Mucosa of rectum (tissue), 2 donors: ENCODE measurements around the gene CD151.
A peak's percentile ranks its signal among the peaks of the same experiment; 100 is the strongest.

Experiments used
- H3K27ac ChIP-seq, 2 donors: one replicate each; pipeline ENCODE4 v1.7.0; 2013; ENCODE audit warnings: inconsistent platforms in 2 of 2, low read depth in 2 of 2, low read length in 2 of 2
- H3K27me3 ChIP-seq, 2 donors: one replicate each; pipeline ENCODE4 v1.7.0; 2013; ENCODE audit warnings: low read length in 2 of 2; ENCODE audit not compliant: control insufficient read depth in 2 of 2, insufficient read depth in 2 of 2
- H3K36me3 ChIP-seq, 2 donors: one replicate each; pipeline ENCODE4 v1.7.0; 2013; ENCODE audit warnings: low read length in 2 of 2; ENCODE audit not compliant: control insufficient read depth in 2 of 2, insufficient read depth in 2 of 2
- H3K4me1 ChIP-seq, 2 donors: one replicate each; pipeline ENCODE4 v1.7.0; 2013; ENCODE audit warnings: low read length in 2 of 2, mild to moderate bottlenecking in 1 of 2; ENCODE audit not compliant: control insufficient read depth in 2 of 2, insufficient read depth in 2 of 2
- H3K4me3 ChIP-seq, 2 donors: one replicate each; pipeline ENCODE4 v1.7.0; 2013; ENCODE audit warnings: low read length in 2 of 2
- H3K9ac ChIP-seq, 2 donors: one replicate each; pipeline ENCODE4 v1.7.0; 2013; ENCODE audit warnings: low read length in 2 of 2, low read depth in 1 of 2, mild to moderate bottlenecking in 1 of 2
- H3K9me3 ChIP-seq, 2 donors: one replicate each; pipeline ENCODE4 v1.7.0; 2013; ENCODE audit warnings: low read length in 2 of 2; ENCODE audit not compliant: control insufficient read depth in 2 of 2
- donor health status: healthy.
- donor health status: Normal muscosa, but diverticular disease.

CD151 gene

DNA sequence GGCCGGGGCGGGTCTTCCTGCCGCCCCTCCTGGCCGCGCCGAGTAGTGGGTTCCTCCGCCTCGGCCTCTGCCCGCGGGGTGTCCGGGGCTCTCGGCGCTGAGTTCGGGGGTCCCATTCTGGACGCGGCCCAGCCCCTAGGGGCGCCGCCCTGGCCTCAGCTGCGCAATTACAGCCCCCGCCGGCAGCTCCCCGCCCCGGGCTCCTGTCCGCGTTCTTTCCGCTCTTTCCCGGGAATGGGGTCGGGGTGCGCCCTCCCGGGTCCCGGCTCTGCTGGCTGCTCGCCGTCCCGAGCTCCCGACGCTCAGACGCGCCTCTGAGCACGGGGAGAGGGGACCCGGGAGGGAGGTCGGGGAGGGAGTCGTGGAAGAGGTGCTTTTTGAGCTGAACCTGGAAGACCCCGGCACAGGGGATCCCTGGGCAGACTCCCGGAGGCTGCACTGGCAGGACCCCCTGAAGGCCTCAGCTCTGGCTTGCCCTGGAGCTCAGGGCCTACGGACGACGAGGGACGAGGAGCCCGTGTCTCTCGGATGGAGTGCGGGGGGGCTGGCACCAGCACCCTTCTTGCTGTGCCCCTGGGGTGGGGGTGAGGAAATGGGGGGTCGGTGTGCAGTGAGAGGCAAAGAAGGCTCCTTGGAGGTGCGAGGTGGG lies 10.5 kb downstream of the CD151 start:
- peak overlapping the region; percentile 62 to 96 for H3K4me3 ChIP-seq
- H3K9me3 ChIP-seq = no peaks in the 10 kb centered on the region
- peaks cover 0 to under 1% of the 10 kb centered on the region in 2 donors for H3K27me3 ChIP-seq
- H3K27ac ChIP-seq = peak overlapping the region; percentile 72 to 87
- H3K4me1 ChIP-seq = peaks cover 37% of the 10 kb centered on the region in 2 donors
- H3K36me3 ChIP-seq = peaks cover 15 to 24% of the 10 kb centered on the region in 2 donors
- H3K9ac ChIP-seq = peak overlapping the region; percentile 32 to 63

DNA sequence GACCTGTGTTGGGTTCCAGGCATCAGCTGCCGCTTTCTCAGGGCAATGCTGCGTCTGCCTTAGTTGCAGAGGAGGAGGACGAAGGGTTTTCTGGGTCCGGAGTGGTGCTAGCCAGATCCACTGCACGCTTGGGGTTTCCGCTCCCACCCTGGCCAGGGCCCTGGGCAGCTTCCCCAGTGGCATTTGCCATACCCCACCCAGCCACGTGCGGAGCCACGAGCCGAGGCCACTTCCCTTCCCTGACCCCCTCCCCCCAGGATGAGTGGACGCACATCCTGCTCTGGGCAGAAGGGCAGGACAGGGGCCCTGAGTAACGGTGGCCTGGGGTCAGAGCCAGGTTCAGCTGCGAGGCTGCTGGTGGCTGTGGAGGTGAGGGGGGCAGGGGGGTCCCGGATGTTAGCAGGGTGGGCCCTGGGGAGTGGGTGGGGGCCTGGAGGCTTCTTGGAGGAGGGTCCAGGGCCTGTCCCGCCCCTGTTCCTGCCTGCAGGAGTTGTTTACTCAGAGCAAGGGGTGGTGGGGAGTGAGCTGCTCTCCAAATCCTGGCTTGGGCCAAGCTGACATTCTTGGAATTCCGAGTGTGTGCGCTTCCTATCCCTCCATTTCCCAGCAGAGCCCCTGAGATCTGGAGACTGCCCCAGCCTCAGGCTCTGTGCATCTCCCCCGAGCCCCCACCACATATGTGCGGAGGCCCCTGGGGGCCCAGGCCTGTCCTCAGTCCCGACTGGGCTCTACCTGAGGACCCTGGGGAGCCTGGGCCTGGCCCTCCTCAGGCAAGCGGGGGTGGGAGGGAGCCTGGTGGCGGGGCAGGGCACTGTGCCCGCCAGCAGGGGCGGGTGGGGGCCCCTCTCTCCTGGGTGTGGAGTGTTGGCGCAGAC lies 11.3 kb downstream of the CD151 start:
- no peaks in the 10 kb centered on the region for H3K9me3 ChIP-seq
- H3K4me1 ChIP-seq = peaks cover 34 to 36% of the 10 kb centered on the region in 2 donors
- peak overlapping the region in 1 of 2 donors; percentile 29 for H3K9ac ChIP-seq
- peaks cover 10 to 17% of the 10 kb centered on the region in 2 donors for H3K36me3 ChIP-seq
- H3K27me3 ChIP-seq = peaks cover 5% of the 10 kb centered on the region in 2 donors
- peak overlapping the region; percentile 62 to 96 for H3K4me3 ChIP-seq
- H3K27ac ChIP-seq = peak overlapping the region; percentile 72 to 87

DNA sequence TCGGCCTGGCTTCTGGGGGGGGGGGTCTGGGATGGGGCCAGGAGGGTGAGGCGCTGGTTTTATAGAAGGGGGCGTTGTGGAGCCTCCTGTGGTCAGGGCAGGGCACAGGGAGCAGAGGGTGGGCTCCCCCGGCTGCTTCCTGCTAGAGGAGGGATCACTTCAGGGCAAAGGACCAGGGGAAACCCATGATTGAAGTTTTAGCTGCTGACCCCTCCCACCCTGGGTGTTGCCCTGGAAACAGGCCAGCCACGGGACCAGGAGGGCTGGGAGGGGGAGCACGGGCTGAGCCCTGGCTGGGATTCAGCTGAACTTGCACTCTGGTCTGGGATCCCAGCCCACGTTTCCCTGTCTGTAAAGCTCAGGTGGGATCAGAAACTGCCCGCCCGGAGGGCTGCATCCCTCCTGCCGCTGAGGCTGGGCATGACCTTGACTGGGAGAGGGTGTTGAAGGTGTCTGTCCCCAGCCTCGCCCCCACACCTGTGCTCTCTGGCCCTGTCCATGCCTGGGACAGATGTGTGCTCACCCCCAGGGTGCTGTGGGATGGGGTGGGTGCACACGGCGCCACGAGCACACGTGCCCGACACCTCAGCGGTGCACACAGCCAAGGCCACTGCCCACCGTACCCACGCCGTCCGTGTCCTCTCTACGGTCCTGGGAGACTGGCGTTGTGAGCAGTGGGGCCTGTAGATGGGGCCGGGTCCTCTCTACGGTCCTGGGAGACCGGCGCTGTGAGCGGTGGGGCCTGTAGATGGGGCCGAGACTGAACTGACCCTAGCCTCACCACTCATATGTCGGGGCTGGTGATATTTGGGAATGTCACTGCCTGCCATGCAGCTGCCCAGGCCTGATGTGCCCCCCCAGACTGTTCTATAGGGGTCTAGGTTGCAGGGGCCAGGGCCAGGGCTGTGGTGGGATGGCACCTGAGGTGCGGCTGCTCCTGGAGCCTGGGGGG lies 12.2 kb downstream of the CD151 start:
- Histone ChIP-seq H3K4me3 (peak overlapping the region; percentile 56 to 96), H3K4me1 (peaks cover 32 to 37% of the 10 kb centered on the region in 2 donors), H3K9me3 (no peaks in the 10 kb centered on the region), H3K36me3 (peaks cover 4 to 8% of the 10 kb centered on the region in 2 donors), H3K27ac (peak overlapping the region; percentile 72 to 87), H3K27me3 (peaks cover 5% of the 10 kb centered on the region in 2 donors), H3K9ac (peak overlapping the region in 1 of 2 donors; percentile 37)

DNA sequence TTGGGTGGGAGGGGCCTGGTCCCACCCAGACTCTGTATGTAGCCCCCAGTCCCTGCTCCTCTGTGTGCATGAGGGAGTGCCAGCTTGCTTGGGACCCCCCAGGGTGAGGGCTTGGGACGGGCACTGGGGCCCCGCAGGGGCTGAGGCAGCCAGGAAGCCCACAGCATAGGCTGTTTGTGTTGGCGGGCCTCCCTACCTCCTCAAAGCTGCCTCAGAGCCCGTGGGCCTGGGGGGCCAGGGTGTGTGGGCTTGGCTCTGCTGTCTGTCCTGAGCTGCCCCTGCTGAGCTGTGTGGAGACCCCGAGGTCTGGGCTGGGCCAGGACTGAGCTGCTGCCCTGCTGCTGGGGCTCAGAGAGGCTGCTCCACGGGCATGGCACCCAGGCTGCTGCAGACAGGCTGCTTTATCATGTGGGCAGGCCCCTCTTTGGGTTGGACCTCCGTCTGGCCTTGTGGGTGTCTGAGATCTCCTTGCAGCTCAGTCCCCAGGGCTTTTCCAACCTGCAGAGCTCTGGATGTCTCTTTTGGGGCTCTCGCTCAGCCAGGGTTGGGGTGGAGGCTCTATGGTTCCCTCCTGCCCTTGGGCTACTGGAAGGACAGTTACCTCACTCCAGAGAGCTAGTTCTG lies 13.2 kb downstream of the CD151 start:
- Histone ChIP-seq H3K4me1 (peaks cover 27 to 31% of the 10 kb centered on the region in 2 donors), H3K27me3 (peaks cover 11 to 15% of the 10 kb centered on the region in 2 donors), H3K9me3 (no peaks in the 10 kb centered on the region), H3K36me3 (no peaks in the 10 kb centered on the region), H3K4me3 (no peak overlapping the region), H3K9ac (no peak overlapping the region), H3K27ac (no peak overlapping the region)

DNA sequence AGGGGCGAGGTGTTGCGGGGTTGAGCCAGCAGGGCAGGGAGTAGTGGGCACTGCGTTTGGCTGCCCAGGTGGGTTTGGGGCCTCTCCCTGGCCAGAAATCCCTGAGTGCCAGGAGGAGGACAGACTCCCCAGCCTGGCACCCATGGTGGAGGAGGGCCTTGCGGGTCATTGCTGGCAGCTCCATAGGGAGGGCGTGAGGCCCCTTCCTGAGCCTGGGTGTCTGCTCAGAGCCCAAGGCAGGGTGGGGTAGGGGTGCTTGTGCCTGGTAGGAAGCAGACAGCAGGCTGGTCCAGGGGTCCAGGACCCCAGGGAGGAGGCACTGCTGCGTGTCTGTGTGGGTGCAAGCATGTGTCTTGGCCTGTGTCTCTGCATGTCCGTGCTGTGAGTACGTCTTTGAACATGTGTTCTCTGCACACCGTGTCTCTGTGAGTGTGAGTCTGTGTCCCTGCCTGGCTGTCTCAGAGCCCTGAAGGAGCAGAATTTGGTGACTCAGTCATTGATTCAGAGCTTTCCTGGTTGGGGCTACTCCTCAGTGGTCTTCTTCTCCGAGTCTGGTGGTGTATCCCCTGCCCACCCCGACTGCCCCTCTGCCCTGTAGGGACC lies 13.8 kb downstream of the CD151 start:
- Histone ChIP-seq H3K9ac (no peak overlapping the region), H3K9me3 (no peaks in the 10 kb centered on the region), H3K27me3 (peaks cover 16 to 19% of the 10 kb centered on the region in 2 donors), H3K4me1 (peaks cover 21 to 26% of the 10 kb centered on the region in 2 donors), H3K4me3 (no peak overlapping the region), H3K27ac (no peak overlapping the region), H3K36me3 (no peaks in the 10 kb centered on the region)

DNA sequence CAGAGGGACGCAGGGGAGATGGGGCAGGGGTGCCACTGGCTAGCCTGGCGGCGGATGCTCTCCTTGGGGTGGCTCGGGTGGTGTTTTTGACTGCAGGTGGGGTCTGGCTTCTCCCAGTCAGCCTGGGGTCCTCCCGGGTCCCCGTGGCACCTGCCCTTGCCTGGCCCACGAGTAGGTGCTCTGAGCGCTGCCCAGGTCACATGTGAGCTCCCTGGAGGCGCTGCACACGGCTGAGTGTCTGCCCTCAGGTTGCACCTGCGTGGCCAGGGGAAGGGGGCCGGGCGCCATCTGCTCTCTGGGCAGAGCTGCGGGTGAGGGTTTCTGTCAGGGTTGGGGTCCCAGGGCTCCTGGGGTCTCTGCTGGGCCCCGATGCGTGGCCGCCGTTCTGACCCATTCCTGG lies 15.1 kb downstream of the CD151 start:
- Histone ChIP-seq H3K4me3 (no peak overlapping the region), H3K27me3 (peaks cover 16 to 19% of the 10 kb centered on the region in 2 donors), H3K9me3 (no peaks in the 10 kb centered on the region), H3K27ac (no peak overlapping the region), H3K9ac (no peak overlapping the region), H3K4me1 (peaks cover 21 to 26% of the 10 kb centered on the region in 2 donors), H3K36me3 (no peaks in the 10 kb centered on the region)

DNA sequence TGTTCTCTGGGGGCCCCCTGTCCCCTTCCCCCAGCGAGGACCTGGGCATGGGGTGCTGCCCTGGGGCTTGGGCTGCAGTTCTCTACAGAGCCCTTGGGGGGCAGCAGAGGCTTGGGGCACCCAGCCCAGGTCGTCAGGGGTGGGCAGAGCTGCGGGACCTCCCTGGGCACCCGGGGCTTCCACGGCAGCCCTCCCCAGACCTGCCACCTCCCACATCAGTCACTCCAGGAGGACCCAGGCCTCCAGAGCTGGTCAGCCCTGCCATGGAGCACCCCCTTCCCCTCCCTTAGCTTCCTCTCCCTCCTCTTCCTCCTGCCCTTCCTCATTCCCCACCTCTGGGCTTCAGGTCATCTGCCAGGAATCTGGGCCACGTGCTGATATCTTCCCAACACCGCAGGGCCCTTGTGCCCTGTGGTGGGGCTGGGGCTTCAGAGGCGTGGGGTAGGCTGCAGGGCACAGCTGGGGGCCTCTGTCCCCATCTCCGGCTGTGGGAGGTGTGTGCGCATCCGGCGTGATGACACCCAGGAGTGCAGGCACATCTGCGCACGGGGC lies 15.7 kb downstream of the CD151 start:
- H3K4me1 ChIP-seq = peaks cover 16 to 22% of the 10 kb centered on the region in 2 donors
- peak overlapping the region in 1 of 2 donors; percentile 16 for H3K4me3 ChIP-seq
- H3K9ac ChIP-seq = no peak overlapping the region

DNA sequence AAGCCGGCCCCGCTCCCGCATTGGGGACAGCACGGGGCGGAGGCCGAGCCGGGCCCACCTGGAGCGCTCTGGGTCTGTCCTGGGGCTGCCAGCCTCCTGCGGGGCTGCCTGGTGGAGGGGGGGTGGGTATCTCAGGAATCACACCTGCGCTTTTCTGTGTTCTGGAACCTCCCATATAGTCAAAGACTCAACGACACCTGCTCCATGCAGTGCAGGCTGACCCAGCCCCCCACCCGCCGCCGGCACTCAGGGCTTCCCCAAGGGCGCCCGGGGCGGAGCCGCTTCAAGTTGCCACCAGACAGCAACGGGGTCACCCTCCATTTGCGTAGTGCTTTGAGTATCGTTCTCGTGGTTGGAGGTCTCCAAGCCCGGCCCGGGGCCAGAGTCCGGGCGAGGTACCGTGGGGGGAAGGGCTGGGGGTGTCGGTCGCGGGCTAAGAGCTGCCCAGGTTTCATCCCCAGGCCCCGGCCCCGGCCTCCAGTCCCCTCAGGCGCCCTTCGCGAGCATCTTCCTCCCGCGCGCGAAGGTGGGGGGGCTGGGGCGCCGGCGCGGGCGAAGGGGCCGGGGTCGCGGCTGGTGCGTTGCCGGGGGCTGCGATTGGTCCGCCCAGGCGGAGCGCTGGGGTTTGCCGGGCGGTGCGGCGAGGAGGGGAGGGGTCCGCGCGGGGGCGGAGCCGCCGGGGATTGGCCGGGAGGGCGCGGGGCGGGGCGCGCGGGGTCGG lies 16.5 kb downstream of the CD151 start:
- Histone ChIP-seq H3K4me3 (peak overlapping the region in 1 of 2 donors; percentile 30), H3K9me3 (no peaks in the 10 kb centered on the region), H3K27me3 (peaks cover 16 to 19% of the 10 kb centered on the region in 2 donors), H3K36me3 (no peaks in the 10 kb centered on the region), H3K27ac (no peak overlapping the region), H3K9ac (no peak overlapping the region), H3K4me1 (peaks cover 11 to 16% of the 10 kb centered on the region in 2 donors)

More for the DNA sequence above, 15.7 kb downstream of the CD151 start:
- Histone ChIP-seq H3K9me3 (no peaks in the 10 kb centered on the region), H3K36me3 (no peaks in the 10 kb centered on the region), H3K27ac (no peak overlapping the region), H3K27me3 (peaks cover 16 to 19% of the 10 kb centered on the region in 2 donors)
